Hindlimb muscle (tissue), 1 donor: ENCODE data around the gene GNAI3. TPM values are rescaled to one million over a fixed set of nuclear protein-coding genes. Genes with fewer than 3 reads are reported as not detected.

Source experiments
- DNase-seq: peaks from one replicate; pipeline ENCODE4 v3.0.0-alpha.2; 2013
- polyA plus RNA-seq: library from polyadenylated mRNA; unstranded; fragments of 120-200 nt; gene quantifications from one replicate; pipeline ENCODE4 v1.2.1, GENCODE V29; 2013; ENCODE audit not compliant: insufficient read length

The GNAI3 gene
- polyA plus RNA-seq, 1 donor = 6.4 TPM

DNA sequence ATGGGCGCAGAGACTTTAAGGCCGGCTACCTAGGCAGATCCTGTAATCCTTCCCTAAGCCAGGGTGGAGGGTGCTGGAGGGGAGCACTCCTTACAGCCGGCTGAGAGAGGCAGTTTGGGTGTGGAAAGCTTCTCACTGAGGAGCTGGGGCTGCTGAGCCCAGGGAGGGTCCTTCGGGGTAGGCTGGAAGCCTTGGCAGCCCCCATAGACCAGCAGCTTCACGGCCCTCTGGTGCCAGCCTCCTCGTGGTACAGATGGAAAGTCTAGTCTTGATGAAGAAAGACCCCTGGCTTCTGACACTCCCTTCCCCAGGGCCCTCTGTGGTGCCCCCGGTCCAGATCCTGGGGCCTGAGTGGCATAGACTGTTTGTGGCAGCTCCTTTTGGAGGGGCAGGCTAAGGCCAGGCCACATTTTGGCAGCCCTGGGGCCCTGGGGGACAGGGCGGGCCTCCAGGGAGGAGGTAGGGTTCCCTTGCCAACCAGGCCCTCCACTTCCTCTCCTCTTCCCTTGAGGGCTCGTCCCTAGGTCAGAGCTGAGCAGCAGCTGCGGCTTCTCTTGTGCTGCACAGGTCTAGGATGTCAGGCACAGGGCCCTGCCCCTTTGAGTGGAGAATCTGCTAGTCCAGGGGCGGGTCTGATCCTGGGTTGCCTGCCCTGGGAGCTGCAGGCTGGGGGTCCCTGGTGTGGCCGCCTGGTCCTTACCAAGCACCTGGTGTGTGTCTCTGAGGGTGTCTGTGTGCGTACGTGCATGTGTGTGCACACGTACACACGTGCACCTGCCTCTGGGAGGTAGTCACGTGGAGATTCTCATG is 76.0 kb downstream of the GNAI3 start:
- no peak for DNase-seq

GRCh38 chr1:109625176-109625575 is 76.8 kb downstream of the GNAI3 start:
- DNase-seq = no peak

DNA sequence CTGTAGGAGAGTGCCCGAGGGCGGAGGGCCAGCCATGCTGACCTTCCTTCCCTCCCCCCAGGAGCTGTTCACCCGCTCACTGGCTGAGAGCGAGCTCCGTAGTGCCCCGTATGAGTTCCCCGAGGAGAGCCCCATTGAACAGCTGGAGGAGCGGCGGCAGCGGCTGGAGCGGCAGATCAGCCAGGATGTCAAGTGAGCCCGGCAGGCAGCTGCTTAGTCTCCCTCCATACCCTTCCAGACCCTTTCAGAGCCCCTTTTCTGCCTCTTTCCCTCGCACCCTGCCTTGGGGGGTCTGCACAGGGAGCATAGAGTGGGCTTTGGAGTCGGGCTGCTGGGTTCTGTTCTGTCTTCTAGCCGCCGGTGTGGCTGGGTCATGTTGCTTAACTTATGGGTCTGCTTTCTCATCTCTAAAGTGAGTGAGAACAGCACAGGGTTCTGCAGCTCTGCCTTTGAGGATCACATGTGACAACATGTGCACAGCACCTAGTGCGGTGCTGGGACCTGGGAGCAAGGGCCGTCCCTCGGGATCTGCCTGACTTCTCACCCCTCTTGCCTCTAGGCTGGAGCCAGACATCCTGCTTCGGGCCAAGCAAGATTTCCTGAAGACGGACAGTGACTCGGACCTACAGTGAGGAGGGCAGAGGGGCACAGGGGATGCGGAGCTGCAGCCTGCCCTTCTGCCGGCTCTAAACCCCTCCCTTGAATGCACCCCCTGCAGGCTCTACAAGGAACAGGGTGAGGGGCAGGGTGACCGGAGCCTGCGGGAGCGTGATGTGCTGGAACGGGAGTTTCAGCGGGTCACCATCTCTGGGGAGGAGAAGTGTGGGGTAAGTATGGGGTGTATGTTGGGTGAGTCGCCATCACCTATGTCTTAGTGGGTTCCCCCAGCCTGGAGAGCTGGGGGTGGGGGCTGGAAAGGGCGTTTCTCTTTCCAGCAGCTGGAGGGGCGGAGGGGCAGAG is 77.5 kb downstream of the GNAI3 start:
- DNase-seq = no peak

DNA sequence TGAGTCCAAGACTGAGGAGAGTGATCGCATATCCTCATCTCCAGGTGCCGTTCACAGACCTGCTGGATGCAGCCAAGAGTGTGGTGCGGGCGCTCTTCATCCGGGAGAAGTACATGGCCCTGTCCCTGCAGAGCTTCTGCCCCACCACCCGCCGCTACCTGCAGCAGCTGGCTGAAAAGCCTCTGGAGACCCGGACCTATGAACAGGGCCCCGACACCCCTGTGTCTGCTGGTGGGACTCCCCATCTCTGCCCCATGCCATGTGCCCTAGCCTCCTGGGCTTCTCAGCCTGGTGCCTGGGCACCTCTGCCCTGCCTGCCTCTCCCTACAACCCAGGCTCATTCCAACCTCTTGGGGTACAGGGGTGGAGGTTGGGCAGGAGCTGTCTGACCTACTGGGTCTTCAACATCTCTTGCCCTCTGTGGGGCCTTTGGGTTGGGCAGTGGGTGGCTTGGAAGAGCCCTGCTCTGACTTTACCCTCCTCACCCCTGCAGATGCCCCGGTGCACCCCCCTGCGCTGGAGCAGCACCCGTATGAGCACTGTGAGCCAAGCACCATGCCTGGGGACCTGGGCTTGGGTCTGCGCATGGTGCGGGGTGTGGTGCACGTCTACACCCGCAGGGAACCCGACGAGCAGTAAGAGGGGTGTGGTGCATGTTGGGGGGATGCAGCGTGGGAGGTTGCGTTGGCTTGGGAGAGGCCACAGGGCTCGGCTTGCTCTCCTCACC is 78.4 kb downstream of the GNAI3 start:
- no peak for DNase-seq

DNA sequence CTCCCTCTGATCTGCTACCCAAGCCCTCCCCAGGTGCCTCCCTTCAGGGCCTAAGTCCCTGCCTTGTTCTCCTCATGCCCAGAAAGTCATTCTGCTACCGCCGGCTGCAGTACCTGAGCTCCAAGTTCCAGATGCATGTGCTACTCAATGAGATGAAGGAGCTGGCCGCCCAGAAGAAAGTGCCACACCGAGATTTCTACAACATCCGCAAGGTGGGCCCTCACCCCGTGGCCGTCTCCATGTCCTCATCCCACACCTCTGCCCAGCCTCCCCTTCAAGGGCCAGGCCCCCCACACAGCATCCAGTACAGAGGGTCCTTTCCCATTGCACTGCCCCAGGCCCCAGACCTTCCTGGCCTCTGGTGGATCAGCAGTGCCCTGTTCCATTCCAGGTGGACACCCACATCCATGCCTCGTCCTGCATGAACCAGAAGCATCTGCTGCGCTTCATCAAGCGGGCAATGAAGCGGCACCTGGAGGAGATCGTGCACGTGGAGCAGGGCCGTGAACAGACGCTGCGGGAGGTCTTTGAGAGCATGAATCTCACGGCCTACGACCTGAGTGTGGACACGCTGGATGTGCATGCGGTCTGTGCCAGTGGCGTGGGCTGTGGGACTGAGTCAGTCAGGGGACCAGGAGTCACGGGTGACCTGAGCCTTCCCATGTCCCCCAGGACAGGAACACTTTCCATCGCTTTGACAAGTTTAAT is 79.4 kb downstream of the GNAI3 start:
- no peak for DNase-seq

DNA sequence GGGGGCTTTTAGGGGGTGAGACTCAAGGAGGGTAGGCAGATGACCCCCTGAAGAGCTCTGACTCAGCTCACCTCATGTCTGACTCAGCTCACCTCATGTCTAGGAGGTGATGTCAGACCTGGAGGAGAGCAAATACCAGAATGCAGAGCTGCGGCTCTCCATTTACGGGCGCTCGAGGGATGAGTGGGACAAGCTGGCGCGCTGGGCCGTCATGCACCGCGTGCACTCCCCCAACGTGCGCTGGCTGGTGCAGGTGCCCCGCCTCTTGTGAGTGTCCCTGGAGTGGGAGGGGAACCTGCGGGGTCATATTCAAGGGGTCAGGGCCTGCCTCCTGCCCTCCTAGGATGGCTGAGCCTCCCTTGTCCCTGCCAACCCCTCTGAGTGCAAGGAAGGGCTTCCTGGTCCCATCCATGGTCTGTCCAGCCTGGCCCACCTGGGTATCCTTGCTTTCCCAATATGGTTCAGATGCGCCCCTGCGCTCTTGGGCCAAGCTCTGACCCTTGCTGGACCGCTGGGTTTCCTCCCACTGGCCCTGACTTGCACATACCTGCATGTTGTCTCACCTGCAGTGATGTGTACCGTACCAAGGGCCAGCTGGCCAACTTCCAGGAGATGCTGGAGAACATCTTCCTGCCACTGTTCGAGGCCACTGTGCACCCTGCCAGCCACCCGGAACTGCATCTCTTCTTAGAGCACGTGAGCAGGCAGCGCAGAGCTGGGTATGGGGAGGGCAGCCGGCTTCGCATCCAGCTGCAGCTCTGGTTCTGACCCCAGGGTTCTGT is 80.3 kb downstream of the GNAI3 start:
- DNase-seq = no peak

GRCh38 chr1:109629372-109630030 is 81.1 kb downstream of the GNAI3 start:
- DNase-seq = no peak

DNA sequence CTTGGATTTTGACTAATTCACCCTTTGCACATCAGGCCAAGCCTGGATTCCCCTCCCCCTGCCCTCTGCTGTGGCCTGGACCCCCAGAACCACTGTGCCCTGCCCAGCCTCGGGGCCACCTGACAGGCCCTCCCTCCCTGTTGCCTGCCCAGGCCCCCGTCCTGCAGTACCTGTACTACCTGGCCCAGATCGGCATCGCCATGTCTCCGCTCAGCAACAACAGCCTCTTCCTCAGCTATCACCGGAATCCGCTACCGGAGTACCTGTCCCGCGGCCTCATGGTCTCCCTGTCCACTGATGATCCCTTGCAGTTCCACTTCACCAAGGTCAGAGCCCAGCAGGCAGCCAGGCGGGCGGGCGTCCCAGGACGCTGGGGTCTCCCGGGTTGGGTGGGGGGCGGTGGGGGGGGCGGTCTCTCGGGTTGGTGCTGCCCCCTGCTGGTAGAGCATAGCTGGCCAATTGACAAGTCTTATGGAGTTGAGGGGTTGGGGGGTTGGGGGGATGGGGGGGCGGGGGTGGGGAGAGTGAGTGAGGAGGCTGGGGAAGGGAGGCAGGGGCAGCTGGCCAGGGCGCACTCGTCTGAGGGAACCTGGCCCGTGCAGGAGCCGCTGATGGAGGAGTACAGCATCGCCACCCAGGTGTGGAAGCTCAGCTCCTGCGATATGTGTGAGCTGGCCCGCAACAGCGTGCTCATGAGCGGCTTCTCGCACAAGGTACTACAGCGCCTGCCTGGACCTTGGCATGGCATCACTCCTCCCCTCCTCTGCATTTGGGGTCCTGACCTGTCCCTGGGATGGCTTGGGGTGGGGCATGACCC is 81.9 kb downstream of the GNAI3 start:
- DNase-seq = no peak

GRCh38 chr1:109630898-109631512 is 82.6 kb downstream of the GNAI3 start:
- DNase-seq = no peak

DNA sequence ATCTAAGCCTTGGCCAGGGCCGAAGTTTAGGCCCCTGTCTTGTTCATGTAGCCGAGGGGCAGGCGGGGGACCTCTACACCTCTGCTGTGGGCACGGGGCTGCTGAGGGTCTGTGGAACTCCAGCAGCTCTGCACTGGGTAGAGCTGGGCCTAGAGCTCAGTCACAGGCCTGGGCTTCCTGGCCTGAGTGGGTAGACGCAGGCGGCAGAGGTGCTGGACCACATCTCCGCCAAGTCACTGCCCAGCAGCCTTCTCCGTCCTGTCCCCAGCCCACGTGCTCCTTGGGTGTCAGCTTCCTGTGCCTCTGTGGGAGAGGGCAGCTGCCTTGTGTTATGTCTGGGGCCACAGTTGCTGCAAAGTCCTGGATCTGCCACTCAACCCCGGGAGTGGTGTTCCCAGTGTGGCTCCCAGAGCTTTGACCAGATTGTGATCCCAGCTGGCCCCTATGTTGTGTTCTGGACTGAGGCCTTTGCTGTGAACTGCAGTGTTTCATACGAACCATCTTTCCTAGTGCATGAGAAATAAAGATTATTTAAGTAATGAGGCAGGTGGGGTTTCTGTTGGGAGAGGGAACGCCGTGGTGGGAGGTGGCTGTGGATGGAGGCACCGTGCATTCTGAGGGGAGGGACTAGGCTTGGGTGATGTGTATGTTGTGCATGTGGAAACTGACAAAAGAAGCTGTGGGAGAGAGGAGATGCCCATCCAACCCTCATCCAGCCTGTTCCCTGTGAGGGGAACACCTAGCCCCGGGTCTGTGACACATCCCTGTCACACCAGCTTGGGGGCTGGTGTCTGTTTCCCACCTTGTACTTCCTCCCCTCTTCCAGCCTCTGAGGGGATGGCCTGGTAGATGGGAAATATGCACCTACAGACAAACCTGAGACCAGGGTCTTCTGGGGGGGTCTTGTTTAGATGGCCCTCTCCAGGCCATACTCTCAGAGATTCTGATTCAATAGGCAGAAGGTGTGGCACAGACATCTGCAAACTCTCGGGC is 83.4 kb downstream of the GNAI3 start:
- no peak for DNase-seq

GRCh38 chr1:109632671-109633346 is 84.4 kb downstream of the GNAI3 start:
- peak; percentile 73 for DNase-seq

DNA sequence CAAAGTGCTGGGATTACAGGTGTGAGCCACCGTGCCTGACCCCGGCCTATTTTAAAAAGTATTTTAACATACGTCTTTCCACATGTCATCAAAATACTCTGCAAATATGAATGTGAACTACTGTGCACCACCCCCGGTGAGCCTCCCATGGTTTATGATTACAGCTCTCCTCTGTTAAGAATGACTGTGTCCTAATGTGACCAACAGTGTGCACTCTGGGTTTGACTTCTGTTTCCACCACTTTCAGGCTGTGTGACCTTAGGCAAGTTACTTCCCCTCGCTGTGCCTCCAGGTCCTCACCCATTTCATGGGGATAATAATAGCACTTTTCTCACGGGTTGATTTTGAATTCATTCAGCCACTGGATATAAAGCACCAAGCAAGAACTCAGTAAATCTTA is 85.9 kb downstream of the GNAI3 start:
- no peak for DNase-seq

- DNase-seq = no peak
These were observed 86.6 kb downstream of the GNAI3 start for GRCh38 chr1:109634771-109635750.

DNA sequence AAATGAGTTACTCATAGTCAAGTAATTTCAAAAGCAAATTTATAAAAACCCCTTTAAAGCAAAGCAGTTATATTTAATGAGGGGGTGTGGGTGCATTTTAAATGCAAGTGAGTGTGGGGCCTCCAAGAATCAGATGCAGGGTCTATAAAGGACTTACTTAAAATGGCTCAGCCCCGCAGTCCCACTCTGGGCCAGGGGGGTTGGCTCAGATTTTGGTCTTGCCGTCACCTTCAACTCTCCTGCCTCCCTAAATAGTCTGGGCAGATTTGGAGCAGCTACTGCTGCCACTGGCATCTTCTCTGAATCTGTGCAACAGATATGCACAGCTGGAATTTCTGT is 87.4 kb downstream of the GNAI3 start:
- no peak for DNase-seq

DNA sequence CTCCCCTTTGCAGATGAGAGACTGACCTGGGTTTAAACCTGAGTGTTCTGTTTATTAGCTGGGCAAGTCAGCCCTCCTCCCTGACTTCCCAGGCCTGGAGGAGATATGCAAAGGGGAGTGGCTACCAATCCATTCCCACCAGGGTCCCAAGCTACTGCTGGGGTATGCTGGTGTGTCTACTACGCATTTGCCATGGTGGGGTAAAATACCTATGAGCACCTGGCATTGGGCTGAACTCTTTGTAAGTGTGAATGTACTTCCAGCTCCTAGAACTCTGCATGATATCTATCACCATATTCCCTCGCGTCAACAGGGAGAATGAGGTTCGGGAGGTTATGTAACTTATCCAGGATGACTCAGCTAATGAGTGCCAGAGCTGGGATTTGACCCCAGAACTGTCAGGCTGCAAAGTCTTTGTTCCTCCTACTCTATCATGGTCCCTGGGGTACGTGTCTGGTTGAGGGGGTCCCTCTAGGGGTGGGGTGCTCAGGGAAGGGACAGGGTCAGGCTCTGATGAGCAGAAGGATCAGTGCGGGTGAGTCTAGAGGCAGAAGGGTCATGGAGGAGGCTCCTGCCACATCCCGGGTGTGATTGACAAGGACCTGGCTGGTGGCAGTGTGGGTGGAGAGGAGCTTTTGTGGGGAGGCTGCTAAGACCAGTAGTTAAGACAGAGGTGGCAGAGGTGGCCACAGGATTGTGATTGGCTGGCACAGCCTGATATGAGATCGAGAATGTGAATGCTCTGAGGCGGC is 88.0 kb downstream of the GNAI3 start:
- DNase-seq = no peak

DNA sequence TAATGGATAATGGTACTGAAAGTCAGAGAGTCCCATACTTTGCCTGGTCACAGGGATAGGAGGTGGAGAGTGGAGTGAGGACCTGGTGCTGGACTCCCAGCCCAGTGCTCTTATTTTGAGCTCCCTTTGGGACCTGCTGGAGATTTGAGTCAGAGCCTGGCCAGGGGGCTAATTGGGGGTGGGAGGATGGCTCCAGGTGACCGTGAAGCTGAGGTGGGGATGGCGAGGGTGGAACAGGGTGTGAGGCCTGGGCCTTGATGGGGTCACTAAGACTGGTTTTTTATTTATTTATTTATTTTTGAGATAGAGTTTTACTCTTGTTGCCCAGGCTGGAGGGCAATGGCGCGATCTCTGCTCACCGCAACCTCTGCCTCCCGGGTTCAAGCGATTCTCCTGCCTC is 89.0 kb downstream of the GNAI3 start:
- no peak for DNase-seq
